Osteoblast (primary cell): ENCODE data around the gene HID1. TPM values are rescaled to one million over a fixed set of nuclear protein-coding genes. Genes with fewer than 3 reads are reported as not detected.

Experiments
- DNase-seq: peaks from one replicate; pipeline ENCODE4 v3.0.0; 2011; ENCODE audit warnings: low spot score, mixed read lengths; ENCODE audit not compliant: insufficient read length; ENCODE audit errors: missing footprints
- H2AFZ ChIP-seq: 2 replicates; pipeline ENCODE4 v1.6.0; 2011; ENCODE audit warnings: mild to moderate bottlenecking, low read length
- H3K27ac ChIP-seq: 2 replicates; pipeline ENCODE4 v1.5.1; 2011; ENCODE audit warnings: mild to moderate bottlenecking, low read depth, low read length, moderate library complexity
- H3K27me3 ChIP-seq: 2 replicates; pipeline ENCODE4 v1.6.0; 2012; ENCODE audit warnings: mild to moderate bottlenecking, control low read depth, inconsistent platforms, low read length, moderate library complexity; ENCODE audit not compliant: insufficient read depth
- H3K36me3 ChIP-seq: 2 replicates; pipeline ENCODE4 v1.5.1; 2011; ENCODE audit warnings: mild to moderate bottlenecking, low read length, control low read depth, moderate library complexity; ENCODE audit not compliant: insufficient read depth
- H3K4me1 ChIP-seq: 2 replicates; pipeline ENCODE4 v1.5.1; 2011; ENCODE audit warnings: mild to moderate bottlenecking, low read length, control low read depth, moderate library complexity; ENCODE audit not compliant: insufficient read depth
- H3K4me2 ChIP-seq: 2 replicates; pipeline ENCODE4 v1.6.0; 2011; ENCODE audit warnings: mild to moderate bottlenecking, low read length; ENCODE audit not compliant: insufficient read depth
- H3K4me3 ChIP-seq: fragments of 200-600 bp; sonication (generic); 3 replicates; pipeline ENCODE4 v1.5.1; 2012; ENCODE audit warnings: mild to moderate bottlenecking, low read length, inconsistent platforms; ENCODE audit not compliant: insufficient read depth
- H3K79me2 ChIP-seq: 2 replicates; pipeline ENCODE4 v1.6.0; 2012; ENCODE audit warnings: mild to moderate bottlenecking, low read length, control low read depth, inconsistent platforms; ENCODE audit not compliant: insufficient read depth
- H3K9me3 ChIP-seq: 2 replicates; pipeline ENCODE4 v1.5.1; 2011; ENCODE audit warnings: low read depth, low read length, control low read depth
- H4K20me1 ChIP-seq: 2 replicates; pipeline ENCODE4 v1.6.0; 2012; ENCODE audit warnings: mild to moderate bottlenecking, low read length, control low read depth; ENCODE audit not compliant: insufficient read depth
- CTCF ChIP-seq: IDR thresholded peaks from 2 replicates; pipeline ENCODE4 v1.5.1; 2011; ENCODE audit warnings: mild to moderate bottlenecking, low read depth, low read length, moderate library complexity; ENCODE audit errors: extremely low read depth
- total RNA-seq: library from RNA; depleted of rRNA; stranded (reverse); fragments of >200 nt; gene quantifications from 2 replicates; pipeline ENCODE4 v1.2.3, GENCODE V29; 2012

Gene HID1
- total RNA-seq, 1 donor, result 0.36 TPM

- TF ChIP-seq CTCF, result no peak
- DNase-seq, result no peak
- H3K79me2 ChIP-seq, result no peaks in the 10 kb centered on the region
- no peaks in the 10 kb centered on the region for H3K4me1 ChIP-seq
- no peaks in the 10 kb centered on the region for H4K20me1 ChIP-seq
- H3K27me3 ChIP-seq, result peaks cover 58% of the 10 kb centered on the region
- no peaks in the 10 kb centered on the region for H3K36me3 ChIP-seq
- no peak overlapping the region for H3K4me2 ChIP-seq
- H2AFZ ChIP-seq, result no peak overlapping the region
- H3K9me3 ChIP-seq, result no peaks in the 10 kb centered on the region
- H3K4me3 ChIP-seq, result no peak overlapping the region
- no peak overlapping the region for H3K27ac ChIP-seq
These were observed 37.5 kb downstream of the HID1 start for GRCh38 chr17:74935048-74935447.

- Histone ChIP-seq H3K27ac (no peak overlapping the region), H3K27me3 (peaks cover 41% of the 10 kb centered on the region), H3K4me1 (no peaks in the 10 kb centered on the region), H3K9me3 (no peaks in the 10 kb centered on the region), H2AFZ (no peak overlapping the region), H4K20me1 (no peaks in the 10 kb centered on the region), H3K4me2 (no peak overlapping the region), H3K36me3 (no peaks in the 10 kb centered on the region), H3K4me3 (no peak overlapping the region), H3K79me2 (no peaks in the 10 kb centered on the region)
- TF ChIP-seq CTCF, result no peak
- DNase-seq, result no peak
These were observed 42.0 kb downstream of the HID1 start for GRCh38 chr17:74930535-74931036.

- Histone ChIP-seq H3K27ac (no peak overlapping the region), H3K4me3 (no peak overlapping the region), H4K20me1 (no peaks in the 10 kb centered on the region), H3K4me1 (no peaks in the 10 kb centered on the region), H3K27me3 (peaks cover 42% of the 10 kb centered on the region), H3K4me2 (no peak overlapping the region), H3K36me3 (no peaks in the 10 kb centered on the region), H3K9me3 (no peaks in the 10 kb centered on the region), H3K79me2 (no peaks in the 10 kb centered on the region), H2AFZ (no peak overlapping the region)
- DNase-seq, result no peak
- no peak for TF ChIP-seq CTCF
These were observed 43.8 kb downstream of the HID1 start for GRCh38 chr17:74928786-74929185.

GRCh38 chr17:74925242-74925641, 47.3 kb downstream of the HID1 start:
- H2AFZ ChIP-seq, result no peak overlapping the region
- H3K4me2 ChIP-seq, result no peak overlapping the region
- H3K27me3 ChIP-seq, result peaks cover 57% of the 10 kb centered on the region
- H3K79me2 ChIP-seq, result no peaks in the 10 kb centered on the region
- H4K20me1 ChIP-seq, result no peaks in the 10 kb centered on the region
- H3K27ac ChIP-seq, result no peak overlapping the region
- H3K4me3 ChIP-seq, result no peak overlapping the region
- H3K4me1 ChIP-seq, result no peaks in the 10 kb centered on the region
- no peaks in the 10 kb centered on the region for H3K36me3 ChIP-seq
- no peaks in the 10 kb centered on the region for H3K9me3 ChIP-seq
- no peak for DNase-seq
- TF ChIP-seq CTCF, result no peak
